Stomach (tissue), 4 donors: ENCODE measurements around the gene SULT1C4.

Experiments used
- CTCF ChIP-seq, 7 experiments: fragments of 450-650 bp in 4 of 7; fragments of 200-600 bp in 3 of 7; sonication (generic) in 3 of 7; IDR thresholded peaks; one replicate each; pipeline ENCODE4 v1.5.1; 2016 to 2019; ENCODE audit warnings: antibody characterized with exemption in 7 of 7, control low read depth in 2 of 7, mild to moderate bottlenecking in 1 of 7
- EP300 ChIP-seq: sonication (generic); formaldehyde crosslinking; IDR thresholded peaks from one replicate; pipeline ENCODE4 v1.6.1; 2017; ENCODE audit warnings: antibody characterized with exemption
- POLR2A ChIP-seq, 4 donors: fragments of 450-650 bp; IDR thresholded peaks; one replicate each; pipeline ENCODE4 v1.6.1; 2016; ENCODE audit warnings: antibody characterized with exemption in 4 of 4, control low read depth in 2 of 4, mild to moderate bottlenecking in 1 of 4, moderate library complexity in 1 of 4

DNA sequence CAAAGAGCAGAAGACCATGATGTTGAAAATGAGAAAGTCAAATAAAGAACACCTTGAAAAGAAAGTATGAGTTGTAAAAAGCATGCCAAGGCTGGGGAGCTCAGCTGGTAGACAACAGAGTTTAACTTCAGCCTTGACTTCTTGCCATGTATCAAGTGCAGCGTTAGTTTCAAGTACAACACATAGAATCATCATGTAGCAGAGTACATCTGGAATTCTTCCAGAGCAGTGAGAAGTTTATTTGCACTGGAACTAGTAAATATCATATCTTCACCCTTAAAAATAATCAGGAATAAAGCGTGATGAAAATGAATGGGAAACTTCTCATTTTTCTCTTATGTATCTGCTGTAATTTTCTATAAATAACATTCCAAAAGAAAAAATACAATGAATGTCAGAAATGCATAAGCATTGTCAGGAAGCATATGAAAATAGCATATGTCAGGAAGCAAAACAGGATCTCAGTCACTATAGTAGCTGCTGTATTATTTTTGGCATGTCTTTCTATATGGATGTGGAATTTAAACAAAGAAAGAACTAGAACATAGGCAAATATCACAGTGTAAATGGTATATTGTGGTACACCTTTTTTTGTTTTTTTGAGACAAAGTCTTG is 10.1 kb upstream of the SULT1C4 start:
- TF ChIP-seq CTCF (IDR thresholded peaks at IDR 0.05) (no peak), EP300 (no peak), POLR2A (IDR thresholded peaks at IDR 0.05) (no peak)
